ENCODE results near the gene CMC1. TPM values are rescaled to one million over a fixed set of nuclear protein-coding genes. Genes with fewer than 3 reads are reported as not detected.

Gene CMC1
- total RNA-seq, result 4.5 and 4.6 TPM in 2 replicates

GRCh38 chr3:28241221-28242160 lies at the start of gene CMC1:
CMC1 (plus strand) TSS chr3:28241619; CDS start chr3:28241794, 175 bp downstream.

GRCh38 chr3:28348629-28349468 lies 107.4 kb downstream of the CMC1 start, which contains the start of the genes AZI2 and ZCWPW2:
AZI2 (minus strand) TSS chr3:28348824; CDS start chr3:28340617, 8,207 bp downstream.
ZCWPW2 (plus strand) TSS chr3:28348721; CDS start chr3:28413069, 64,348 bp downstream.

Other genes with a start within 250 kb of the CMC1 start
- 0.32 and 0.46 TPM in 2 replicates for gene ZCWPW2, start 107.1 kb downstream of the CMC1 start, total RNA-seq
- 45.7 and 50.0 TPM in 2 replicates for gene AZI2, start 107.2 kb downstream of the CMC1 start, total RNA-seq

Measured in epithelial cell of umbilical artery (primary cell).